HG03103 (cell line): ENCODE measurements around the gene PIAS4.

ENCODE experiments used
- ATAC-seq: cut with Tn5 transposase; IDR thresholded peaks from one replicate; pipeline ENCODE4 v1.9.1; 2021; ENCODE audit warnings: low read depth; ENCODE audit not compliant: unreplicated experiment

PIAS4 gene

DNA sequence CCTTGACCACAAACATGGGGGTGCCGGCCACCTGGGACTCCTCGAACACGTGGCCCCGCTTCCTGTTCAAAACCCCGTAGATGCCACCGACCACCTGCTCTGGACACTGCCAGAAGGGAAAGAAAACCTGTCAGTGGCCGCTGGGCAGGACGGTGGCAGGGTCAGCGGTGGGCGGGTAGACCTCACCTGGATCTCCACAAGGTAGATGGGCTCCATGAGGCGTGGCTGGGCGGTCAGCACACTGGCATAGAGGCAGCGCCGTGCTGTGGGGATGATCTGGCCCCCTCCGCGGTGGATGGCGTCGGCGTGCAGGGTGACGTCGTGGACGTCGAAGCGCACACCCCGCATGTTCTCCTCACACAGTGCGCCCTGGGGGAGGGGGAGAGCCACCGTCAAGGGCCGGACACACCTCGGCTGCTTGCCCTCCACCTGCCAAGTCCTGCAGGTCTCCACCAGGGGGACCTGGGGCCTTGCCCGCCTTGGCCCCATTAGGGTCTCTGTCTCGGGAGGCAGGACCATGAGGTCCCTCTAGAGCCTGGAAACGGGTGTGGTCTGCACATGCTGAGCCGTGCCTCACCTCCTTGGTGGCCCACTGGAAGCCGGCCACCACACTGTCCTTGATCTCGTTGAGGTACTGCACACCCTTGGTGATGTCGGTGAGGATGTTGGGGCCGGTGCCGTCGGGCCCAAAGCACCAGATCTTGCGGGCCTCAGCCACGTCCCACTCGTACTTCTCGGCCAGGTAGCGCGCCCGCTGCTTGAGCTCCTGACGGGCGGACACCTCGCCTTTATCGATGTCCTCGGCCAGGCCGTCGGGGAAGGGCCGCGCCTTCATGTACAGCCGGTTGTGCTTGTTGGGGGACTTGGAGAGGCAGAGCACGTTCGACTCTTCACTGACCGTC, 30.0 kb upstream of the PIAS4 start:
- no peak for ATAC-seq

DNA sequence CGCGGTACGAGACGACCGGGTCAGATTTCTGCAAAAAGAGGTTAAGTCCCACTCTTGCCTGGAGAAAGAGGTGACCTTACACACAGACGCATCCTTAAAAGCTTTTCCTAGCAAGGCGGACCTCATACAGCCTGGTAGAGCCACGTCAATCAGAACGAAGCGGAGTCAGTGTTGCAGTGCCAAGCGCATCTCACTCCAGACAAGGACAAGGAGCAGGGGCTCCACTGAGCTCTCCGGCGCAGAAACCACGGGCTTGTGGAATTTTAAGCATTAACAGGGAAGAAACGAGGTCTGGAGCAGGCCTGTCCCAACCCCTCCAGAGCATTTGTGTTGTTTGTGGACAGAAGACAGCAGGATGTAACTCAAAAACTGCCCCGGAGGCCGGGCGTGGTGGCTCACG, 29.4 kb upstream of the PIAS4 start:
- ATAC-seq, result no peak

DNA sequence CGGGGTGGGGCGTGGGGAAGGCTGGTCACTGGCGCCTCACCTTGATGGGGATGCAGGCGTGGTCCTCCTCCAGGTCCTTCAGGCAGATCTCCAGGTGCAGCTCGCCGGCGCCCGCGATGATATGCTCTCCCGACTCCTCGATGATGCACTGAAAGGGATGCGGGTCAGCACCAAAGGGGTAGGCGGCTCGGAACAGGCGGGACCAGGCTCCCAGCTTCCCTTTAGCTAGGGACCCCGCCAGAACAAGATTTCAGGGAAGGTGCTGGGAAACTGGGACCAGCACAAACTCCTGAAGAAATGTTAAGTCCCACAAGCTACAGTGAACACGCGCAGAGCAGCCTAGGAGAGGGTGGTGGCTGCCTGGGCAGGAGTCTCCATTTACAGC, 28.3 kb upstream of the PIAS4 start:
- ATAC-seq, result no peak

DNA sequence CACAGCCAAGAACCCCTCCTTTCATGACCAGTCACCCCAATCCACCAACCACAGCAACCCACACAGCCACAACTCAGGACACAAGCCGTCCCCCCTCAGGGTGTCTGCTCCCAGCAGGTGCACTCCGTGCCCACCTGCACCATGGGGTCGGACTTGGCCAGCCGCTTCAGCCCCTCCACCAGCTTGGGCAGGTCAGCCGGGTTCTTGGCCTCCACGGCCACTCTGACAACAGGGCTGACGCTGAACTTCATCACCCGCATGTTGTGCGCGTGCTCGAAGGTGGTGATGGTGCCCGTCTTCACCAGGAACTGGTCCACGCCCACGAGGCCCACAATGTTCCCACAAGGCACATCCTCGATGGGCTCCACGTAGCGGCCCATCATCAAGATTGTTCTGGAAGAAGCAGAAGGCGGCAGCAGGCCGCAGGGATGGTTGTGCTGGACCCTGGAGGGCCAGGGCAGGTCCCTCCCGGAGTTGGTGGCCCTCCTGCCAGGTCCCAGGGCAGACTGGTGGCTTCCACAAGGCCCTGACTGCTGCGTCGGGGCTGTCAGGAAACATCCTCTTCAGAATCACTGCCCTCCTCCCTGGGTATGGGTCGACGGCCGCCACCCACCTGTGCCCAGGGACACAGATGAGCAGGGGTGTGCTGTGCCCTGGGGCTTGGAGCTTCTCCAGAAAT, 27.7 kb upstream of the PIAS4 start:
- no peak for ATAC-seq

DNA sequence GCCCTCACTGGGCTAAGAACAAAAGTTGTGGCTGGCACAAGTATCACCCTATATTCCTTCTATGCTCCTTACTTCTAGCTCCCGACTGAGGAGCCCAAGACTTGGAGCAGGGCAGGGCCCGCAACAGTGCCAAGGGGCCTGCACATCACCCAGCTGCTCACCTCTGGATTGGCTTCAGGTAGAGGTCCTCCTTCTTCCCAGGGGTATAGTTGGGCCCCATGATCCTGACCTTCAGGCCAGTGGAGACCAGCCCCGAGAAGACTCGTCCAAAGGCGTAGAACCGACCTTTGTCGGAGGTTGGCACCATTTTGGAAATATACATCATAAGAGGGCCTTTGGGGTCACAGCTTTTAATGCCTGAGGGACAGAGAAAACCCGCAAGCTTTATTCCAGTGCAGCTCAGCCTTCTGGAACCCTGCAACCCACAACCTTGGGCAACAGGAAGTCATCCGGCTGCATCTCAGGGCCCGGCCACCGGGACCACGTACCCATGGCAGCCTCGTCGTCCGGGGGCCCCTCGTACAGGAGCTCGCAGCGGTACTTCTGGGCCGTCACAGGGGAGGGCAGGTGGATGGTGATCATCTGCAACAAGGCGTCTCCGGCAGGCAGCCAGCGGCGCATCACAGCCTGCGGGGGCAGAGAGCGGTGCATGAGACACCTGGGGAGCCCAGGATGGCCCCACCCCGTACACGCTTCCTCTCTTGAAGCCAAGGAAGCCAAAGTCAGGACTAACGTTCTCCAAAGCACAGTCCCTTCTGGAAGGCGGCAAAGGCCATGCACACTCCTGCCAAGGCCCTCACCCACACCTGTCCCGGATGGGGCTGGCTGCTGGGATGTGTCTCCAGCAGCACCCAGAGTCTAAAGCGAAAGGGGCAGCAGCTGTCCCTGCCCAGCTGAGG, 26.9 kb upstream of the PIAS4 start:
- no peak for ATAC-seq

DNA sequence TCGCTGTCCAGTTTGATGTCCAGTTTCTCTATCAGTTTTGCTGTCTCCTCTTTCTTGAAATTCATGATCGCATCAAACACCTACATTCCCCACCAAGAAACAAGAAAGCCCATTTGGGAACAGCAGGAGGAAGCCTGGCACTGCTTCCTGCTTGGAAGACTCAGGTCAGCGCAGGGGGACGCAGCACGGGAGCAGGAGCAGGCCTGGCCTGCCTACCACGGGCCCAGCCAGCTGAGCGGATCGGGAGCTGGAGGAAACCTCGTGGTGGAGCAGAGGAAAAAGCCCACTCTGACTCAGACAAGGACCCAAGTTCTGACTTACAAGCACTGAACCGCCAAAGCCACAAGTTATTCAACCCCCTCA, 26.2 kb upstream of the PIAS4 start:
- no peak for ATAC-seq

DNA sequence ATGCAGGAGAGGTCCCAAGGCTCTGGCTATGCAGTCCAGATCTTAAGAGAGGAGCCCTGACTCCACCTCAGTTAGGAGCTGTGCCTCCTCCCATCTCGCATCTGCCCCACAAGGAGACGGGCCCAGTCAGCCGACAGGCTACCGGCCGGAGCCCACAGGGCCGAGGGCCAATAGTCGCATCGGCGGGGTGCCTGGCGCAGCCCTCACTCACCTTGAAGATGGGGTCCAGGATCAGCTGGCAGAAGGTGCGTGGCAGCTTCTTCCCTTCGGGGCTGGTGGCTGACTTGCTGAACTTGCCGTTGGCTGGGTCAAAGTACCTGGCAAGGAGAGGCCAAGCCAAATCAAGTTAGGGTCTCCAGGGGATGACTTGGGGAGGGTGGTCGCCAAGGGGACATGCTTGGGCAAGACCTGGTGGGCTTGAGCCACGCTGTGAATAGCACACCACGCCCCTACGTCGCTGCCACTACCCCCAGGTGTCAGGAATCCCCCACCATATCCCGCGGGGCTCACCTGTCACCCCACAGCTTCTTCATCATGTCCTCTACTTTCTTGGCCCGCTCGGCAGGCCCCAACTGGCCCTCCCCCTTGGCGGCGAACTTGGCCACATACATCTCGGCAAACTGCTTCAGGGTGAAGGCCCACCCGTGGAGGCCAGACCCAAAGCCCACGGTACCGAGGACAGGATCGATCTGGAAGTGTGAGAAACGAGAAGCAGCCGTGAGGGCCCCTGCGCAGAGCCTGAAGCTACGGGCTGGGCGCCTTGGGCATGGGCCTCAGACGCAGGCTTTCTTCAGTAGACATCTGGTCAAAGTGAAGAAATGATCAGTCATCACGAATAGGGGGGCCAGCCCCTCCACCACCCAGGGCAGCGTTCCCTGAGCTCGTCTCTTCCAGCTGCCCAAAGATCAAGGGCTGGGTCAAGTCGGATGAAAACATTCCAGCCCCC, 25.5 kb upstream of the PIAS4 start:
- ATAC-seq, result no peak

DNA sequence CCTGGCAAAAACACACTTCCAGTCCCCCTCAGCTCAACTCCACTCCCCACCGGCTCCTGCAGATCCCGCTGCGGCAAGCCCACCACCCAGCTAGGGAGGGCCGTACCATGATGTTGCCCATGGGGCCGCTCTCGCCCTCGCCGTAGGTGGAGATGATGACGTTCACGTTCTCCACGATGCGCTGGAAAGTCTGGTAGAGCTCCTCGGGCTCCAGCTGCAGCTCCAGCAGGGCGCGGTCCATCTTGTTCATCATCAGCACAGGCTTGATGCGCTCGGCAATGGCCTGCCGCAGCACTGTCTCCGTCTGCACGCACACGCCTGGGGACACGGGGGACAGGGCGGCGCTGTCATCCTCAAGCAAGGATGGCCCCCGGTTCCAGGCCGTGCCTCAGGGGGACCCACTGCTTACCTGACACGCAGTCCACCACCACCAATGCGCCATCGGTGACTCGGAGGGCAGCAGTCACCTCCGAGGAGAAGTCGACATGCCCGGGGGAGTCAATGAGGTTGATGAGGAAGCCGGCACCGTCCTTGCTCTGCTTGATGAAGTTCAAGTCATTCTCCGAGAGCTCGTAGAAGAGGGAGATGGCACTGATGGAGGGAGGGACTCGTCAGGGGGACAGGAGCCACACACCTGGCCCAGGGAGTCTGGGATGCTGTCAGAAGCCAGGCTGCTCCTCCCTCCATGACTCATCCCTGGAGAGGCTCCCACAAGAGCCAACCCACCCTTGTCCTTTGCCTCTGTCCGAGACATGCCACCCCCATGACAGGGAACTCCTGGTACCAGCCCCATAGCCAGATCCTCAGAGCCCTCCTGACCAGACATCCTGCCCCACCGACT, 24.6 kb upstream of the PIAS4 start:
- ATAC-seq, result no peak

DNA sequence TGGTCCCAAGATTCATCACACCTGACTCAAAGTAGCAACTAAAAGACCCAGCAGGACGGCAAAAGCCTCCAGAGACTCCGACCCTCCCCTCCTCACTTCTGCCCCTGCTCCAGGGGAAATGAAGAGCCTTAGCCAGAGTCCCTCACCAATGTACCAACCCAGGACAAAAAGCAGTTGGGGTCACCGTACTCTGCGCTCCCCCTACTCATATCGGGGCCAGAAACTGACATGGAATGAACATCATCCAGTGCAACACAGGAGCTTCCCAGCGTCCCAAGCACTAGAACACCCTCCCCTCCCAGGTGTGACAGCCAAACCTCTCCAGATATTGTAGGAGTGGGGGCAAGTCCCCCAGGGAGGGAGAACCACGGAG, 24.0 kb upstream of the PIAS4 start:
- ATAC-seq, result no peak

DNA sequence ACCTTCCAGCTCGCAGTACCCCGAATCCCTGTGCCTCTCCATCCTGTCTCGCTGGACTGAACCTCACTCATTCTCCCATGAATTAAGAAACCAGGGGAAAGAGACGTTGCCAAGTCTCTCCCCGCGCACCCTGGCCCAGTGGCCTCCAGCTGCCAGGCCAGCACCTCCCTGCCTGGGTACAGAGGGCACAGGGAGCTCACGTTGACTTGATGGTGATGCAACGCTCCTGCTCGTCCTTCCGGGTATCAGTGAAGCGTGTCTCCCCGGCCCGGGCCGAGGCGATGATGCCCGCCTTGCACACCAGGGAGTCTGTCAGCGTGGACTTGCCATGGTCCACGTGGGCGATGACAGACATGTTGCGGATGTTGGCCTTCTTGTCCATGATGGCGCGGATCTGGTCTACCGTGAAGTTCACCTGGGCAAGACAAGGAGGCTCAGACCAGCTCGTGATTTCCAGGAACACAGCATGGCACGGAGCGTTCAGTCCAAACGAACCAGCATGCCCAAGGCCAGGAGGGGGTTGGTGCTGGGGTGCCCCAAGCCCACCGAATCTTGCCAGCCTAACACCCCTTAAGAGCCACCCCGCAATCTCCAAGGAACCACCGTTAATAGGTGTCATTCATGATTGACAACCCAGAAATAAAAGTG, 23.5 kb upstream of the PIAS4 start:
- ATAC-seq, result no peak

DNA sequence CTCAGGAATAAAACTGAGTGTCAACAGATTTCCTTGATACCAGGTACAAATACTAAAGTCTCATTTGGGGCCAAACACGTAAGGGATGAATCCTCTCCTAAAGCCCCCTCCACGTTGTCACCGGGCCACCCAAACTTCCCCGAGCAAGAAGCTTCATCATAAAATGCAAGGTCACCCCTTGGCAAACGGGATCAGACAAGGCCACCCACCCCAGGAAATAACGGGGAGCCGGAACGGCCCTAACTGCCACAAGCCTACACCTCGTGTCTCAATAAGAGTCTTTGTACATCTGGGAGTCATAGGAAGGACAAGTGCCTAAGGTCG, 23.0 kb upstream of the PIAS4 start:
- ATAC-seq, result no peak

DNA sequence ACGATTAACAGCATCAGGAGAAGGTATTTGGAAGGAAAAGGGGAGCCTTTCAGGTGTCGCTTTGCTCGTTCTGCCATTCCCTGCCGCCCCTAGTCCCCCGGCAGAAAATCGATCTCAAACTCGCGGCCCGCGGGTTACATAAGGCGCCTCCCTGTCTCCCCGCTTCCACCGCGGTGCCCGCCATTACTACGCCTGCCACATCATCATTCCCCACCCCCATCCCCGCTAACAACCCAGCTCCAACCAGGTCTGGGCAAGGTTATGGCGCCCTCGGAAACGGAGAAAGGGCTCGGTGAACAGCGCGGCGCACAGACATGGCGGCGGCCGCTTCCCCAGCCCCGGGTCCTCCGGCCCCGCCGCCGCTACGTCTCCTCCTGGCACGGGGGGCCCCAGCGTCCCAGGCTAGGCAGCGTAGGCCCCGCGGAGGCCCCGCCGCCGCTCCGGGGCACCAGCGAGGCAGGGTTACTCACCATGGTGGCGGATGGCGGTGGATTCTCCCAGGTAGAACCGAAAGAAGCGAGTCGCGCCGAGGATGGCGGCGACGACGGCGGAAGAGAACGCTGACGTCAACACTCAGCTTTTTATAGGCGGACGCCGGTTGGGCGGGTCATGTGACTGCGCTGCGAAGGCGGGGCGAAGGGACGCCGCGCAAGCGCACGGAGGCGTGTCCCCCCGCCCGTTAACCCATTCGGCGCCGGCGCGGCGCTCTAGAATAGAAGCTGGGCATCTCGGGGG, 22.5 kb upstream of the PIAS4 start, which contains the start of gene EEF2:
Gene EEF2, minus strand, starts transcription at position 556 of the 735 bp plus-strand sequence. Its CDS starts 83 bp downstream, at position 473.
- ATAC-seq, result peak; percentile 45

DNA sequence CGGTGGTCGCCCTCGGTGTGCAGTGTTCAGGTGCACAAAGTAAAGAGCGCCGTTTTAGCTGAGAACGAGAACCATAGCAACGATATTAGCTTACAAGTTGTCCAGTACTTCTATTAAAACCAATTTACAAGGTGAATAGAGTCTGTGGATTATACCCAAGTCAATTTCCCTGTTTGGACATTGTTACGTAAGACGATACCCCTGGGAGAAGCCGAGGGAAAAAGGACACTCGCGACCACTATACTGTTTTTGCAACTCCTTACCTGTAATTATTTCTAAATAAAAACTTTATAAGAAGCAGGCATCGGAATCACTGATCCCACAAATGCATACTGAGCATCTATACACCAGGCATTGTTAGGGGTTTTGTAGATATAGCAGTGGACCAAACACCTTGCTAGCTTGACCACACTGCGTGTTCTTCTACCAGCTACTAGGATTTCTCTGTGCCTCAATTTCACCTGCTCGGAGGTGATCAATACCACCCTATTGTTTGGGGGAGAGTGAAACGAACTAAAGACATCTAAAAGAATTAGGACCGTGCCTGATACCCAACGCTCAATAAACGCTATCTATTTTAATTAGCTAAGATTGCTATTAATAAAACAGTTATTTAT, 21.8 kb upstream of the PIAS4 start:
- ATAC-seq, result no peak

DNA sequence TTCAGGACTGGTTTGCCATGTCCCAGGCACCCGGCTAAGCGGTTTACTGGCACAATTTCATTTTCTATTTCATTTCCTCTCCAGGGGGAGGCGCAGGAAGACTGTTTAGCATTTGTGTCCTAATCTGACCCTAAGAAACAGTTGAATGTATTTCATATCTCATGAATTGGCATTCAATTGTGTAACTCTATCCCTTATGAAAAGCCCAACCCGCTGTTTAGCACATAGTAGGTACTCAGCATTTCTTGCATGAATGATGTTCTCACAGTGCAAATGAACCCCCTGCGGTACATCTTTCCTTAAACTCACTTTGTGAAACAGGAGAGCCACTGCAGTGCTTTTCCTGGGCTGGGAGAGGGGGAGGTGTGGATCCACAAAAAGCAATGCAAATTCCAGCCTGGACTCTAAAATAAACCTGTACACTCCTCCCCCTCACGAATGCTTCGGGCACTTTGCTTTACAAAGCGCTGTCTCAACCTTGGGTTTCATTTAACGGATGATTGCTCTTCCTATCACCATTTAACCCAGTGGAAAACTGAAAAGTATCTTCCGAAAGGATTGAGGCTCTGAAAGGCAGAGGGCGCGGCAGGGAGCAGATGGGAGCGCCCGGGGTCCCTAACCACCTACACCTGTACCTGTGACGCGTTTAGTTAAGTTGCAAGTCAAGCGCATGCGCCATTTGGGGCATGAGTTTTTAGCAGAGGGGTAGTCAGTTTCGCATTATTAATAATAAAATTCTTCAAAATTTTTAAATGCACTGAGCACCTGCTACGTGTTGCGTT, 21.1 kb upstream of the PIAS4 start:
- ATAC-seq, result no peak

DNA sequence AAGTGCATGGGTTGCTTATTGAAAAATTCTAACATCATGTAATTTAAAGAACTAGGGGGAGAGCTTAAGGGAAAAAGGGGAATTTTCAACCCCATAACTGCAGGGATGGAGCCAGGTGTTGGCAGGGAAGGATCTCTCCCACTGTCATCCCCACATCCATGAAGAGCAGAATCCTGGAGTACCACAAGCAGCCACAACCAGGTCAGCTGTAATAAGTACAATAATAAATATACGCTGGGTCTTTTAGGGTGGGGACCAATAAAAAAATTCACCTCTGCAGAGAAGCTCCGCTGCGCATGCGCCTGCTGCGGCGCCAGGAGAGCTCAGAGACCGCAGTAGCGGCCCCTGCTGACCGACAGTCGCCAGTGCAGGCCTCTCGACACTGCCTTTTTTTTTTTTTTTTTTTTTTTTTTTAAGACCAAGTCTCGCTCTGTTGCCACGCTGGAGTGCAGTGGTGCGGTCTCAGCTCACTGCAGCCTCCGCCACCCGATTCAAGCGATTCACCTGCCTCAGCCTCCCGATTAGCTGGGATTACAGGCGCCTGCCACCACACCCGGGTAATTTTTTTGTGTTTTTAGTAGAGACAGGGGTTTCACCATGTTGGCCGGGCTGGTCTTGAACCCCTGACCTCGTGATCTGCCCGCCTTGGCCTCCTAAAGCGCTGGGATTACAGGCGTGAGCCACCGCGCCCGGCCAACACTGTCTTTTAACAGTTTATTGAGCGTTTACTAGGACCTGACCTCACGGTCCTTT, 19.7 kb upstream of the PIAS4 start:
- ATAC-seq, result no peak

DNA sequence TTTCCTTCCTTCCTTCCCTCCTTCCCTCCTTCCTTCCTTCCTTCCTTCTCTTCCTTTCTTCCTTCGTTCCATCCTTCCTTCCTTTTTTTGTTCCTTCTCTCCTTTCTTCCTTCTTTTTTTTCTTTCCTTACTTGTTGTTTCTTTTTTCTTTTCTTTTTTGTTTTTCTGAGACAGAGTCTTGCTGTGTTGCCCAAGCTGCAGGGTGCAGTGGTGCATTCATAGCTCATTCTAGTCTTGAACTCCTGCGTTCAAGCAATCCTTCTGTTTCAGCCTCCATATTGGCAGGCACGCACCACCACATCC, 16.8 kb upstream of the PIAS4 start:
- ATAC-seq, result no peak
